ENCODE results near the gene KIAA1755. TPM values are rescaled to one million over a fixed set of nuclear protein-coding genes. Genes with fewer than 3 reads are reported as not detected.

The KIAA1755 gene
- total and polyA plus RNA-seq, 2 donors (not counting 1 experiment from before 2014, with no cell fraction given), result not detected

- DNase-seq (no peak), ATAC-seq (ENCODE audit: low read depth) (no peak)
- ChIA-PET CTCF (interaction anchor here (0.8 to 16.2 kb wide), 7 partner anchors 14 to 659 kb away, joined by 3 to 494 read pairs (median 66); partner anchors contain the start of gene TGM2), POLR2A (no interaction called here)
- Histone ChIP-seq H3K9me3 (ENCODE audit: control extremely low read depth in 1 of 3, control insufficient read depth in 2 of 3, insufficient read depth in 1 of 3, low read length in 2 of 3) (no peaks in the 10 kb centered on the region), H4K20me1 (ENCODE audit: control insufficient read depth, insufficient read depth, low read length, poor library complexity, severe bottlenecking) (no peaks in the 10 kb centered on the region), H3K27ac (ENCODE audit: low read length in 2 of 2) (no peak overlapping the region), H3K4me3 (ENCODE audit: control extremely low read depth in 1 of 5, extremely low read depth in 1 of 5, insufficient read depth in 1 of 5, low read depth in 2 of 5, low read length in 4 of 5) (no peak overlapping the region), H3K9ac (ENCODE audit: low read length) (no peak overlapping the region), H3K79me2 (ENCODE audit: control insufficient read depth, insufficient read depth, low read length) (no peaks in the 10 kb centered on the region), H3K36me3 (replicated peaks in 1 of 2; ENCODE audit: control extremely low read depth in 1 of 2, control insufficient read depth in 1 of 2, extremely low read depth in 1 of 2, insufficient read depth in 2 of 2, low read length in 1 of 2) (no peaks in the 10 kb centered on the region), H2AFZ (ENCODE audit: insufficient read depth, low read depth, low read length, poor library complexity, severe bottlenecking) (no peak overlapping the region), H3K27me3 (replicated peaks in 1 of 4; ENCODE audit: control extremely low read depth in 1 of 4, control insufficient read depth in 3 of 4, insufficient read depth in 4 of 4, low read length in 3 of 4) (peaks cover 0 to 10% (median 0%) of the 10 kb centered on the region in 4 experiments), H3K4me2 (replicated peaks; ENCODE audit: low read depth, low read length, poor library complexity, severe bottlenecking) (no peak overlapping the region), H3K4me1 (ENCODE audit: control insufficient read depth in 2 of 2, insufficient read depth in 2 of 2, low read length in 2 of 2) (peaks cover 0 to 4% of the 10 kb centered on the region in 2 donors)
- H3K4me1 Mint-ChIP-seq, result peaks cover 5% of the 10 kb centered on the region
- no peaks in the 10 kb centered on the region for H3K9me3 Mint-ChIP-seq (ENCODE audit: insufficient read depth)
- peaks cover 11% of the 10 kb centered on the region for H3K27me3 Mint-ChIP-seq
- H3K27ac Mint-ChIP-seq, result no peak overlapping the region
- intact Hi-C loops (cut with micrococcal nuclease), result loop anchor here (5.0 to 10.0 kb wide), 2 partner anchors 152 to 570 kb away; no protein-coding TSS in a partner anchor
- no peak overlapping the region for H3K4me3 Mint-ChIP-seq
- 88% methylated on average over 3 of the region's 10 CpGs for WGBS (ENCODE audit: insufficient coverage)
- TF ChIP-seq, protein P1, sequence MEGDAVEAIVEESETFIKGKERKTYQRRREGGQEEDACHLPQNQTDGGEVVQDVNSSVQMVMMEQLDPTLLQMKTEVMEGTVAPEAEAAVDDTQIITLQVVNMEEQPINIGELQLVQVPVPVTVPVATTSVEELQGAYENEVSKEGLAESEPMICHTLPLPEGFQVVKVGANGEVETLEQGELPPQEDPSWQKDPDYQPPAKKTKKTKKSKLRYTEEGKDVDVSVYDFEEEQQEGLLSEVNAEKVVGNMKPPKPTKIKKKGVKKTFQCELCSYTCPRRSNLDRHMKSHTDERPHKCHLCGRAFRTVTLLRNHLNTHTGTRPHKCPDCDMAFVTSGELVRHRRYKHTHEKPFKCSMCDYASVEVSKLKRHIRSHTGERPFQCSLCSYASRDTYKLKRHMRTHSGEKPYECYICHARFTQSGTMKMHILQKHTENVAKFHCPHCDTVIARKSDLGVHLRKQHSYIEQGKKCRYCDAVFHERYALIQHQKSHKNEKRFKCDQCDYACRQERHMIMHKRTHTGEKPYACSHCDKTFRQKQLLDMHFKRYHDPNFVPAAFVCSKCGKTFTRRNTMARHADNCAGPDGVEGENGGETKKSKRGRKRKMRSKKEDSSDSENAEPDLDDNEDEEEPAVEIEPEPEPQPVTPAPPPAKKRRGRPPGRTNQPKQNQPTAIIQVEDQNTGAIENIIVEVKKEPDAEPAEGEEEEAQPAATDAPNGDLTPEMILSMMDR (IDR thresholded peaks at IDR 0.05), result no peak
- TF ChIP-seq EZH2 (IDR thresholded peaks at IDR 0.05; ENCODE audit: borderline replicate concordance, insufficient read depth, low read depth, low read length, poor library complexity, severe bottlenecking), result no peak
Measured at GRCh38 chr20:38224531-38224930, 36.0 kb downstream of the KIAA1755 start.

DNA sequence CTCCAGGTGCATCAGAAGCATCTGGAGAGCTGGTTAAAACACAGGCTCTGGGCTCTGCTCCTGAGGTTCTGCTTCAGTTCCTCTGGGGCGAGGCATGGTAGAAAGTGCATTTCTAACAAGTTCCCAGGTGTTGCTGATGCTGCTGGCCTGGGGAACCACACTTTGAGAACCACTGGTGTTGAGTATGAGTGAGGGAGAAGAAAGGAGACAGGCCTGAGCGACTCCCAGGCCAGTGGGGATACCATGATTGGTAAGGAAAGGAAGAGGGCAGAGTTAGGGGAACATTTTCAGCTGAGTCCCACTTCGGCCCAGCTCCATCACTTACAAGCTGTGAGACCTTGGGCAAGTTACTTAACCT, 36.8 kb downstream of the KIAA1755 start:
- Histone ChIP-seq H3K4me3 (ENCODE audit: control extremely low read depth in 1 of 5, extremely low read depth in 1 of 5, insufficient read depth in 1 of 5, low read depth in 2 of 5, low read length in 4 of 5) (no peak overlapping the region), H3K79me2 (ENCODE audit: control insufficient read depth, insufficient read depth, low read length) (no peaks in the 10 kb centered on the region), H4K20me1 (ENCODE audit: control insufficient read depth, insufficient read depth, low read length, poor library complexity, severe bottlenecking) (no peaks in the 10 kb centered on the region), H3K27ac (ENCODE audit: low read length in 2 of 2) (no peak overlapping the region), H3K9me3 (ENCODE audit: control extremely low read depth in 1 of 3, control insufficient read depth in 2 of 3, insufficient read depth in 1 of 3, low read length in 2 of 3) (no peaks in the 10 kb centered on the region), H2AFZ (ENCODE audit: insufficient read depth, low read depth, low read length, poor library complexity, severe bottlenecking) (no peak overlapping the region), H3K36me3 (replicated peaks in 1 of 2; ENCODE audit: control extremely low read depth in 1 of 2, control insufficient read depth in 1 of 2, extremely low read depth in 1 of 2, insufficient read depth in 2 of 2, low read length in 1 of 2) (no peaks in the 10 kb centered on the region), H3K27me3 (replicated peaks in 1 of 4; ENCODE audit: control extremely low read depth in 1 of 4, control insufficient read depth in 3 of 4, insufficient read depth in 4 of 4, low read length in 3 of 4) (peaks cover 0 to 6% (median 0%) of the 10 kb centered on the region in 4 experiments), H3K4me2 (replicated peaks; ENCODE audit: low read depth, low read length, poor library complexity, severe bottlenecking) (no peak overlapping the region), H3K9ac (ENCODE audit: low read length) (no peak overlapping the region), H3K4me1 (ENCODE audit: control insufficient read depth in 2 of 2, insufficient read depth in 2 of 2, low read length in 2 of 2) (peaks cover 0 to 4% of the 10 kb centered on the region in 2 donors)
- ATAC-seq (ENCODE audit: low read depth) (no peak), DNase-seq (no peak)
- ChIA-PET CTCF (interaction anchor here (0.8 to 16.2 kb wide), 8 partner anchors 13 to 164 kb away, joined by 3 to 494 read pairs (median 64); partner anchors contain the start of gene TGM2), POLR2A (no interaction called here)
- Mint-ChIP-seq H3K27me3 (peaks cover 8% of the 10 kb centered on the region), H3K4me1 (peaks cover 5% of the 10 kb centered on the region), H3K4me3 (no peak overlapping the region), H3K9me3 (ENCODE audit: insufficient read depth) (no peaks in the 10 kb centered on the region), H3K27ac (no peak overlapping the region)
- no peak for TF ChIP-seq EZH2 (IDR thresholded peaks at IDR 0.05; ENCODE audit: borderline replicate concordance, insufficient read depth, low read depth, low read length, poor library complexity, severe bottlenecking)
- TF ChIP-seq, protein P1 (IDR thresholded peaks at IDR 0.05), result no peak
- WGBS (ENCODE audit: insufficient coverage), result 82% methylated on average over 2 of the region's 3 CpGs
- intact Hi-C loops (cut with micrococcal nuclease), result loop anchor here (2.0 to 10.0 kb wide), 3 partner anchors 151 to 569 kb away; partner anchors contain the start of gene VSTM2L
